HG03025 (cell line): ENCODE data around the gene GAS6.
"Not testable (repeated sequence)": the region's sequence is repeated elsewhere in the genome, so short reads cannot be mapped to it uniquely, and the experiment has no call there.

Source experiments
- ATAC-seq: cut with Tn5 transposase; IDR thresholded peaks from one replicate; pipeline ENCODE4 v1.9.1; 2021; ENCODE audit warnings: mild to moderate bottlenecking, moderate library complexity; ENCODE audit not compliant: unreplicated experiment, low FRiP score

Gene GAS6

DNA sequence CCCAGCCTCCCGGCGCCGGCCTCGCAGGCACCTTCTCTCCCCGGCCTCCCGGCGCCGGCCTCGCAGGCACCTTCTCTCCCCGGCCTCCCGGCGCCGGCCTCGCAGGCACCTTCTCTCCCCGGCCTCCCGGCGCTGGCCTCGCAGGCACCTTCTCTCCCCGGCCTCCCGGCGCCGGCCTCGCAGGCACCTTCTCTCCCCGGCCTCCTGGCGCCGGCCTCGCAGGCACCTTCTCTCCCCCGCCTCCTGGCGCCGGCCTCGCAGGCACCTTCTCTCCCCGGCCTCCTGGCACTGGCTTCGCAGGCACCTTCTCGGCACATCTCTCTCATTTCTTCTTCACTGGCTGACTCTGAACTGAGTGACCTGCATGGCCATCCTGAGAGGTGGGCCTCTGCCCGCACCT, 37.4 kb downstream of the GAS6 start:
- ATAC-seq, result not testable (repeated sequence)

- no peak for ATAC-seq
Observed at GRCh38 chr13:113825841-113826240, 38.0 kb downstream of the GAS6 start.

DNA sequence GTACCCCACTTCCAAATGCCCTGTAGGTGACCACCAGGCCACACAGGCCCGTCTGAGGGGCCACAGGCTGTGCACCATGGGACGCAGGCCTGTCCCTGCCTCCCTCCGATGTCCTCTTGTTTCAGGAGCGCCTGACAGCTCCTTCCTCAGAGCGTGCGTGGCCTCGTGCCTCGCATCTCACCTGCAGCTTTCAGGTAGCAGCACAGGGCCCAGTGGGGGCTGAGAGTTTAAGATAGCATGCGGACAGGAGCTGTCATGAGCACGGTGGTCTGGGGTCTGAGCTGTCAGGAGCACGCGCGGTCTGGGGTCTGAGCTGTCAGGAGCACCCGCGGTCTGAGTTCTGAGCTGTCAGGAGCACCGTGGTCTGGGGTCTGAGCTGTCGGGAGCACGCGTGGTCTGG, 40.1 kb downstream of the GAS6 start:
- no peak for ATAC-seq

- ATAC-seq, result no peak
Observed at GRCh38 chr13:113822956-113823744, 40.7 kb downstream of the GAS6 start.

DNA sequence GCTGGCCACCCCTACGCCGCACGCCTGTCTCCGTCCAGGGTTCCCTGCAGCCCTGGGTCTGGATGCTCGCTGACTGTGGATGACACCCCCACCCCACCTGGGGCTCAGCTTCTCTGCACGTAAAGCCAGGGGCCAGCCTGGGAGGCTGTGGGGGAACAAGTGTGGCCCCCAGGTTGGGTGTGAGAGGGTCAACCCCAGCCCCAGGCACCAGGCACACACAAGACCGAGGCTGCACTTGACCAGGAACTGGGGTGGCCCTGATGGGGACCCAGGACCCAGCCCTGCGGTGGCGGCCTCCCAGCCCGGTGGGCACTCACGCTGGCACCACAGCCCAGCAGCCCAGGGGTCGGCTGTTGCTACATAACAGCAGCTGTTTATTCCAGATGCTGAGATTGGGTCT, 41.6 kb downstream of the GAS6 start:
- ATAC-seq, result no peak

GRCh38 chr13:113821847-113822246, 42.0 kb downstream of the GAS6 start:
- ATAC-seq, result no peak

GRCh38 chr13:113820813-113821651, 42.8 kb downstream of the GAS6 start:
- ATAC-seq, result no peak

DNA sequence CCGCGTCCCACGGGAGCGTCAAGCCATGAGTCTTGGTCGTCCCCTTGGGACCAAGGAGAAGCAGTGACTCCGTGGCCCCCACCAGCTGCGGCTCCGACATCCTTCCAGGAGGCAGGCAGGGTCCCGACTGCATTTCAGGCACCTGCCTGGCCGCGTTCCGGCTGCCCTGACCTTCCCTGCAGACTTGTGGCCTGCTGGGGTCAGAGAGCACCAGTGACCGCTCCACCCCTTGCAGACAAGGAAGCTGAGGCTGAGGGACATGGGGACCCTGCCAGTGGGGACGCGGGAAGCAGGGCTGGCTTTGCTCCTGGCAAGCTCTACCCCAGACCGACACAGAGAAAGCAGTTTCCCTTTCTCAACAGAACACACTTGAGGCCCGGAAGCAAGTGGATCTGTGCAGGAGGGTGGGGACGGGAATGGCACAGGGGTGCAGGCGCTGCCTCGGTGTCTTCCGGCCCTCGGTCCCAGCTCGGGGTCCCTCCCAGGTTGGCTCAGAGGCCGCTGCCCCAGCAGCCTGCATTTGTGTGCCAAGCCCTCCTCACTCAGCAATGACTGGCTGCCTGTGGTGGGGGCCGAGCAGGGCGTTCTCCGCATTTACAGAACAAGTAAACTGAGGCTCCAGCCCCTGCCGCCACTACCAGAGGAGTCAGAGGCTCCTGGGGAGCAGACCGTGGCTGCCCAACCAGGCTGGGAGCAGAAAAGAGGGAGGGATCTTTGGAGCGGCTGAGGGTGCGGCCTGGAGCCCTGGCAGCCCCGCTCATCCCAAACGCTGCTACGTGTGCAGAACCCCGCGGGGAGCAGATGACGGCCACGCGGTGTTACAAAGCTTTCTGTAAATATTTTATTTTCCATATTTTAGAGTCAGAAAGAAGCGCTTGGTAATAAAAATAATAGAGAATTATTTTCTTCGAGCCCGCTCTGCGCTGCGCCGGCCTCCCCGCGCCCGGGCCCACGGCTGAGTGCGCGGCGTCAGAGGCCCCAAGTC, 43.9 kb downstream of the GAS6 start:
- ATAC-seq, result no peak

DNA sequence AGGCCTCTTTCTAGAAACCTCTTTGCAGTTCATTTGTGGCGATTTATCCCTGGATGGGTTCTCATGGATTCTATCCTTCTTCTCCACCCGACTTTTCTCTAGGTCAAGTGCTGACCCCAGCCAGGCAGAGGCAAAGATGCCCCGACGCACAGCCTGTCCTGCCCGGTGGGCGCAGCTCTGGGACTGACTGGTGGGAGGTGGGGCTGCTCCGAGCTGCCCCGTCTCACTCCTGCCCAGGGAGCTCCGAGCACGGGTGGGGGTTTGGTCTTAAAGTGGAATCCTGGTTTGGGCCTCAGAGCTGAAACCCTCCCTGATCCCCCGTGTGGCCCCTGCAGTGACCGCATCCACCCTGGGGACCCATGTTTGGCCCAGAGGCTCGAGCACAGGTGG, 44.5 kb downstream of the GAS6 start:
- no peak for ATAC-seq

GRCh38 chr13:113818700-113819295, 45.1 kb downstream of the GAS6 start:
- ATAC-seq, result no peak

GRCh38 chr13:113817860-113818691, 45.8 kb downstream of the GAS6 start:
- ATAC-seq, result no peak

- ATAC-seq, result no peak
Observed at GRCh38 chr13:113816946-113817859, 46.7 kb downstream of the GAS6 start.

DNA sequence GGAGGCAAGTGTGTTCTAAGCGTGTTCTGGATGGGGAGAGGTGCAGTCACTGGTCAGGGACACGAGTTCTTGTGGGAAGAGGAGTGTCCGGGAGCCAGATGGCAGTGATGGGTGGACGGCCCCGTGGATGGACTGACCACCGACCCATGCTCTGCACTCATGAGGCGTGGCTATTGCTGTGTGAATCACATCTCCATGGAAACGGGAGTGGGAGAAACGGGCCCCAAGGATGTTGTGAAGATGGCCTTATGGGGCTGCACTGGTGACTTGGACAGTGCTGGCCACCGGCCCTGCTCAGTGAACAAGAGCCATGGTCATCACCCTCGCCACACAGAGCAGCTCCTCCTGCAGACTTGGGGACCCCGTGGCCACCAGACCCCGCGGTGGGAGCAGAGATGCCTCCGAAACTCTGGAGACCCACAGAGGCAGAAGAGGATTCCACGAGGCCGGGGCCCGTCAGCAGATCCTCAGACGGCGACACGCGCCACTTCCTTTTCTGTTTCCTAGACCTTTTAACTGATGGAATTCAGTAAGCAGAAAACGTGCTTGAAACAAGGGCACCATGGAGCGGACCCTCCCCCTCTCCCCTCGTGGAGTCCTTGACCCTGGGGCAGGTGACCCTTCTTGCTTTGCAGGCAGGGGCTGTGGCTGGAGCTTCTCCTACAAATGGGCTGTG, 47.5 kb downstream of the GAS6 start:
- ATAC-seq, result no peak

- ATAC-seq, result no peak
Observed at GRCh38 chr13:113815151-113816058, 48.5 kb downstream of the GAS6 start.

DNA sequence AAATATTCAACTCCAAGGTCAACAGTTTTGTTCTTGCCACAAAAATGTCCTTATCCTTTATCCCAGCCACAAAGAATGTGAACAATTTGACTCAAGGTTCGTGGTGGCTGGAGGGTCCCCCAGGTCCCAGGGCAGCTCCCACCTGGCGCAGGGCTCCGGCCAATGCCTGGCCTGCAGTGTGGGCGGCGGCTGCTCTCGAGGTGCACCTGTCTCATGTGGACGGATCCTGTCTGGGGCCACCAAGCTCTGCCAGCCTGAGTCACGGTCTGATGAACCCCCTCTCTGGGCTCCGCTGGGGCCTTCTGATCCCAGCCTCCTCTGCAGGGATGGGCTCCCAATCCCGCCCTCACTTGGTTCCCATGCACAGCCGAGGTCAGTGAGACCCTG, 49.4 kb downstream of the GAS6 start:
- ATAC-seq, result no peak

- no peak for ATAC-seq
Observed at GRCh38 chr13:113813749-113814434, 50.0 kb downstream of the GAS6 start.
